ENCODE results near the gene VANGL1.

VANGL1 gene

GRCh38 chr1:115726161-115726560 is 84.4 kb downstream of the VANGL1 start:
- no peak overlapping the region for H3K4me3 ChIP-seq (ENCODE audit: low read depth, low read length)
- TF ChIP-seq CTCF (IDR thresholded peaks at IDR 0.05; ENCODE audit: low read depth, low read length), result no peak

GRCh38 chr1:115726570-115726969 is 84.8 kb downstream of the VANGL1 start:
- no peak overlapping the region for H3K4me3 ChIP-seq (ENCODE audit: low read depth, low read length)
- no peak for TF ChIP-seq CTCF (IDR thresholded peaks at IDR 0.05; ENCODE audit: low read depth, low read length)

GRCh38 chr1:115727706-115728249 is 86.0 kb downstream of the VANGL1 start:
- no peak for TF ChIP-seq CTCF (IDR thresholded peaks at IDR 0.05; ENCODE audit: low read depth, low read length)
- H3K4me3 ChIP-seq (ENCODE audit: low read depth, low read length), result no peak overlapping the region

GRCh38 chr1:115728341-115728740 is 86.6 kb downstream of the VANGL1 start:
- TF ChIP-seq CTCF (IDR thresholded peaks at IDR 0.05; ENCODE audit: low read depth, low read length), result no peak
- no peak overlapping the region for H3K4me3 ChIP-seq (ENCODE audit: low read depth, low read length)

GRCh38 chr1:115729756-115730155 is 88.0 kb downstream of the VANGL1 start:
- no peak overlapping the region for H3K4me3 ChIP-seq (ENCODE audit: low read depth, low read length)
- no peak for TF ChIP-seq CTCF (IDR thresholded peaks at IDR 0.05; ENCODE audit: low read depth, low read length)

GRCh38 chr1:115732316-115732715 is 90.5 kb downstream of the VANGL1 start:
- TF ChIP-seq CTCF (IDR thresholded peaks at IDR 0.05; ENCODE audit: low read depth, low read length), result no peak
- no peak overlapping the region for H3K4me3 ChIP-seq (ENCODE audit: low read depth, low read length)

GRCh38 chr1:115740811-115741210 is 99.0 kb downstream of the VANGL1 start:
- no peak for TF ChIP-seq CTCF (IDR thresholded peaks at IDR 0.05; ENCODE audit: low read depth, low read length)
- H3K4me3 ChIP-seq (ENCODE audit: low read depth, low read length), result no peak overlapping the region
